Measurements from ENCODE around the gene USP22.
"Not testable (repeated sequence)": the region's sequence is repeated elsewhere in the genome, so short reads cannot be mapped to it uniquely, and the experiment has no call there.

USP22 gene

DNA sequence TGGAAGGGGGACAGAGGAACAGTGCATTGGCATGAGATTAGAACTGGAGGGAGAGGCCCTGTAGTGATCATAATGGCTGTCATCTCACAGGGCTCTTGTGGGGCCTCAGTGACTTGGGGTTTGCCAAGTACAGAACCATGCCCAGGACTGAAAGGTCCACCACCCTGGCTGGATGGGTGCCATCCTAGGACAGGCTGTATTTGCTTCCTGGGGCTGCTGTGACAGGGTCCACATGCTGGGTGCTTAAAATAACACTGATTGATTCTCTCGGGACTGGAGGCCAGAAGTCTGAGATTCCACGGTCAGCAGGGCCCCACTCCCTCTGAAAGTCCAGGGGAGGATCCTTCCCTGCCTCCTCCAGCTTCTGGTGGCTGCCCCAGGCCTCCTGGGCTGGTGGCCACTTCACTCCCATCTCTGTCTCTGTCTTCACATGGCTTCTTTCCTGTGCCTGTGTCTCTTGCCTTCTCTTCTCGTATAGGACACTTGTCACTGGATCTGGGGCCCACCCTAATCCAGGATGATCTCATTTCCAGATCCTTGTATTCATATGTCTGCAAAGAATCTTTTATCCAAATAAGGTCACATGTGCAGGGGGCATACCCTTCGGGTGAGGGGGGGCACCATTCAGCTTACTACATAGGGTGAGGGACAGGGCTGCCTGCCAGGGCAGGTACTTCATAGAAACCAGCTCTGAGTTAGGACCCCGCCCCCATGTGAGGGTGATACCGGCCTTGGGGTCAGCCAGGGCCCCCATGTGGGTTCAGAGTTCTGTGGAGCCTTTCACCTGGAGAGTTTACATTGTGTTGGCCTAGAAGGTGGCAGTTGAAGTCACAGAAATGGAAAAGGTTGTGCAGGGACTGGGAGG lies 52.6 kb downstream of the USP22 start:
- DNase-seq (ENCODE audit: low read depth in 3 of 3, low spot score in 1 of 3) = no peak

- DNase-seq (ENCODE audit: low read depth in 3 of 3, low spot score in 1 of 3) = no peak
These were observed 53.3 kb downstream of the USP22 start for GRCh38 chr17:20989481-20989880.

GRCh38 chr17:20988896-20989295 lies 53.9 kb downstream of the USP22 start:
- DNase-seq (ENCODE audit: low read depth in 3 of 3, low spot score in 1 of 3) = no peak

DNA sequence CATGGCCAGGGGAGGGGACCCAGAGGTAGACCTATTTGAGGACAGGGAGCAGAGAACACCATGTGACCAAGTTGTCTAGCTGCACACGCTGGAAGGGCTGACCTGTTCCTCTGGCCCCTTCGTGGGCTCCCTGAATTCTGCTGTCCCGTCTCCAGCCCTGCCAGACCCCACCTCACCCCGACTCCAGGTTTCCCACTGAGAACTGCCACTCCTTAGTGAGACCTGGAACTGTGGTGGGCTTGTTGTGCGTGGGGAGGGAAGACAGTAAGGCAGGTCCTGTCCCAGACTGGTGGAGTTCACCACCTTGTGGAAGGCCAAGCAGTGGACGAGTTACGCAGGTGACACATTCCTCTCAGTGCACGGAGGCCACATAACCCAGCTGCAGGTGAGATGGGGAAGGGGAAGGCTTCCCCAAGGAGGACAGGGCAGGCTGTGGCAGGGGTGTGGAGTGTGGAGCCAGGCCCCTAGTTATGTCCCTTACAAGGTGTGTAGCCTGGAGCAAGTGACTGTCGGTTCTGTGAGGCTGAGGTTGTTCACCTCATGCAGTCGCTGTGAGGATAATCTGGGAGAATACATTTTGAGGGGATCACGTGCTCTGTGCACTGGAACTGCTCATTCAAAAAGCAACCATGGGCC lies 54.7 kb downstream of the USP22 start:
- DNase-seq (ENCODE audit: low read depth in 3 of 3, low spot score in 1 of 3) = no peak

- DNase-seq (ENCODE audit: low read depth in 3 of 3, low spot score in 1 of 3) = no peak
These were observed 55.3 kb downstream of the USP22 start for GRCh38 chr17:20987511-20987910.

DNA sequence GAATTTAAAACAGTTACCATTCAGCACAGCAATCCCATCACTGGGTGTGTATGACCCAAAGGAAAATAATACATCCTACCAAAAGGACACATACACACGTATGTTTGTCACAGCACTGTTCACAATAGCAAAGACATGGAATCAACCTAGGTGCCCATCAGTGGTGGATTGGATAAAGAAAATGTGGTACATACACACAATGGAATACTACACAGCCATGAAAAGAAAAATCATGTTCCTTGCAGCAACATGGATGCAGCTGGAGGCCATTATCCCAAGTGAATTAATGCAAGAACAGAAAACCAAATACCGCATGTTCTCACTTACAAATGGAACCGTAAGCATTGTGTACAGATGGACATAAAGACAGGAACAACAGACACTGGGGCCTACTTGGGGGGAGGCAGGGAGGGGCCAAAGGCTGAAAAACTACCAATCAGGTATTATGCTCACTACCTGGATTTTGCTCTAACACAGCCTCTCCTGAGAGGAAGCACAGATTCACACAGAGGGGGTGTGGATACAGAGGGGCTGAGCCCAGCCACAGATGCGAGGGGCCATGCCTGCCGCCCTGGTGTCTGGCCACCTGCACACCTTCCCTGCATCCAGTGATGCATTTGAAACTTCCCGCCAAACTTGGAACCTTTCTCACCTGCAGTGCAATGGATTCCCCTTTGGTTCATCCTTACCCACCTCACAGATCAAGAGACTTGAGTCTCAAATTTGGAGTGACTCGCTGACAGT lies 55.9 kb downstream of the USP22 start:
- no peak for DNase-seq (ENCODE audit: low read depth in 3 of 3, low spot score in 1 of 3)

GRCh38 chr17:20983359-20983637 lies 59.5 kb downstream of the USP22 start:
- DNase-seq (ENCODE audit: low read depth in 3 of 3, low spot score in 1 of 3) = no peak

- no peak for DNase-seq (ENCODE audit: low read depth in 3 of 3, low spot score in 1 of 3)
These were observed 60.0 kb downstream of the USP22 start for GRCh38 chr17:20982589-20983358.

DNA sequence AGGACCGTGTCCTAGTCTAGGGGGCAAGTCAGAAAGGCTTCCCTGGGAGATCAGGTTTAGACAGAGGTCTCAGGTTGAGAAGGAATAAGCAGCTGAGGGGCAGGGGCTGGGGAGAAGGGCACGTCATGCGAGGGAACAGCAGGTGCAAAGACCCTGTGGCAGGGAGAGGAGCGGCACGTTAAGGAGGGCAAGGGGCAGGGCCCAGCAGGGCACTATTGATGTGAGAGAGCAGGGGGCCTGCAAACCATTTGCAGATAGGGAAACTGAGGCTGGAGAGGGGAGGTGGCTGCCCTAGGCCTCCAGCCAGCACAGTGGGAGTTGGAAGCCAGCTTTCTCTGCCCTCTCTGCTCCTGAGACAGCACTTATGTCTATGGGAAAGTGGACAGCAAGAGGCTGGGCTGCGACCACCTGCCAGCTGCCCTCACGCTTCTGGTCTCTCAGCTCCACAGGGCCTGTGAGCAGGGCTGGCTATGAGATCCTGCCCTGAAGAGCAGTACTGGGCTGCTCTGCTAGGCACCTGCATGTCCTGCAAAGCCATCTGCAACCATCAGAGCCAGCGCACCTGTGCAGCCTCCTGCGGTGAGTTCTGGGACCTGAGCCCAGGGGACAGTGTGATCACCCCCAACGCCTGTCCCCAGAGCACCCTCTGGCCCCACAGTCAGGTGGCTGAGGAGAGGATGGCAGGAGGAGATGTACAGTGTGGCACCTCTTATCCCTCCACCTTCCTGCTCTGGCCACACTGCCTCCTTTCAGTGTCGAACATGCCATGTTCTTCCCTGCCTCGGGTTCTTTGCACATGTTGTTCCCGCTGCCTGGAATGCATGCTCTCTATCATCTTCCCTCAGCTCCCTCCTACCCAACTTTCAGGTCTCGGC lies 61.5 kb downstream of the USP22 start:
- DNase-seq (ENCODE audit: low read depth in 3 of 3, low spot score in 1 of 3) = no peak

GRCh38 chr17:20979792-20980083 lies 63.1 kb downstream of the USP22 start:
- DNase-seq (ENCODE audit: low read depth in 3 of 3, low spot score in 1 of 3) = no peak

- not testable (repeated sequence) for DNase-seq (ENCODE audit: low read depth in 3 of 3, low spot score in 1 of 3)
These were observed 63.6 kb downstream of the USP22 start for GRCh38 chr17:20979007-20979791.

DNA sequence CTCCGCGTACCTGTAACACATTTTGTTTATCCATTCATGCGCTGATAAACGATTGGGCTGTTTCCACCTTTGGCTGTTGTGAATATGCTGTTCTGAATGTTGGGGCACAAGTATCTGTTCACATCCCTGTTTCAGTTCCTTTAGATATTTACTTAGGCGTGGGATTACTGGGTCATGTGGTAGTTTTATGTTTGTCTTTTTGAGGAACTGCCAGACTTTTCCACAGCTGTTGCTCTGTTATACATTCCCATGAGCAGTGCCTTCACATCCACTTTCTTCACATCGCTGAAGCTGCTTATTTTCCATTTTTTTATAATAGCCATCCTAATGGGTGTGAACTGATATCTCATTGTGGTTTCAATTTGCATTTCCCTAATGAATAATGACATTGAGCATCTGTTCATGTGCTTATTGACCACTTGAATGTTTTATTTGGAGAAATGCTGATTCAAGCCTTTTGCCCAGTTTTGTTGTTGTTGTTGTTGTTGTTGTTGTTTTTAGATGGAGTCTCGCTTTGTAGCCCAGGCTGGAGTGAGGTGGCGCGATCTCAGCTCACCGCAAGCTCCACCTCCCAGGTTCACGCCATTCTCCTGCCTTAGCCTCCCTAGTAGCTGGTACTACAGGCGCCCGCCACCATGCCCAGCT lies 65.1 kb downstream of the USP22 start:
- not testable (repeated sequence) for DNase-seq (ENCODE audit: low read depth in 3 of 3, low spot score in 1 of 3)

DNA sequence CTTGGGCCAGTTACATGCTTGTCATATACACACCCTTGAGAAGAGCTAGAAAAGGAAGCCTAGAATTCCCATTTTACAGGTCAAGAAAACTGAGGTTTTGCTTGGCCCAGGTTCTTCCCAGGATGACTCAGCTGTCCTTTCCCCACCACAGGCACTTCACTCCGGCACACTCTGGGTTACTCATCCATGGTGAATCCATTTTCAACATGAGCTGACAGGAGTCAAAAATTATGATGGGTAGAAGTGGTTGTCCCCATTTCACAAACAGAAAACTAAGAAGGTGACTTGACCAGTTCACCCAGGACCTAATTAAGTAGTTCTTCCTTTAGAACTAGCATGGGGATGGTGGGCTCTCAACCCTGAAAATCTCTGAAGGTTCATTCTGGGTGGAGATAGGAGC lies 67.2 kb downstream of the USP22 start:
- no peak for DNase-seq (ENCODE audit: low read depth in 3 of 3, low spot score in 1 of 3)

GRCh38 chr17:20970329-20970728 lies 72.5 kb downstream of the USP22 start:
- DNase-seq (ENCODE audit: low read depth in 3 of 3, low spot score in 1 of 3) = no peak

DNA sequence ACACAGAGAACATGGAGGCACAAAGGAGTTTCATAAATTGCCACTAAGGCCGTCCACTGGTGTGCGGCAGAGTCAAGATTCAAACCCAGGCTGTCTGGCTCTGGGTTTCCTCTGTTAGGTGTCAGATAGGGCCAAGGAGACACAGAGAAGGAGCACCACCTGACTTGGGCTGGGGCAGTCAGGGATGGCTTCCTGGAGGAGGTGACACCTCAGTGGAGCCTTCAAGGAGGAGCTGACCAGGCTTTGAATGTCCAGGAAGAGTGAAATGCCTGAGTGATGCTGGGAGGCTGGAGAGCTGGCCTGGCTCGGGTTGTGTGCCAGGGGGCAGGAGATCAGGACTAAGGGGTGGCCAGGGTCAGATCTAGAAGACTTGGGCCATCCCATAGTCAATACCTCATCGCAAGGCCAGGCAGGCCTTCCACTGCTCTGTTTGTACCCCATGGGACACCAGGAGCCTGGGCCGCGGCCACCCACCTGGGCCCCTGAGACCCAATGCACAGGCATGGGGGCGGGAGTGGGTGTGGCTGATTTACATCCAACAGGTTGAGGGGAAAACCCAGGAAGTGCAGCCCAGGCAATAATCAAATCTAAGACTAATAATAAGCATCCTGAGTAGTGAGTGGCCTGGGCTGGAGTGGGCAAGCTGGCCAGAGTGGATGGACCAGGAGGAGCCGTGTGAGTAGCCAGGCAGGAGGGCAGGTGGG lies 73.7 kb downstream of the USP22 start:
- no peak for DNase-seq (ENCODE audit: low read depth in 3 of 3, low spot score in 1 of 3)

GRCh38 chr17:20967776-20968175 lies 75.0 kb downstream of the USP22 start:
- DNase-seq (ENCODE audit: low read depth in 3 of 3, low spot score in 1 of 3) = no peak

DNA sequence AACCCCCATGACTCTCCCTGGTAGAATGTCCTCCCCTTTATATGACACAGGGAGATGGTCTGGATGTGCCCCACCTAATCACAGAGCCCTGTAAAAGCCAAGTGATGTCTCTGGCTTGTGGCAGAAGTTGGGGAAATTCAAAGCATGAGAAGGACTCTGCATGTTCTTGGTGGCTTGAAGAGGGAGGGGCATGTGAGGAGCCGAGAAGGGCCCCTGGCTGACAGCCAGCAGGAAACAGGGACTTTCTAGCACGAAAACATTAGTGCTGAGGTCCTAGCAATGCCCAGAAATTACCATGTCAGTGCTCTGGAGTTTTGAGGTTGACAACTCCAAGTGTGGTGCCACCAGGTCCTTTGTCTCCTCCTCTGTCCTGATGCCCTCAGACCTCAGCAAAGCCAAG lies 75.9 kb downstream of the USP22 start:
- DNase-seq (ENCODE audit: low read depth in 3 of 3, low spot score in 1 of 3) = no peak

DNA sequence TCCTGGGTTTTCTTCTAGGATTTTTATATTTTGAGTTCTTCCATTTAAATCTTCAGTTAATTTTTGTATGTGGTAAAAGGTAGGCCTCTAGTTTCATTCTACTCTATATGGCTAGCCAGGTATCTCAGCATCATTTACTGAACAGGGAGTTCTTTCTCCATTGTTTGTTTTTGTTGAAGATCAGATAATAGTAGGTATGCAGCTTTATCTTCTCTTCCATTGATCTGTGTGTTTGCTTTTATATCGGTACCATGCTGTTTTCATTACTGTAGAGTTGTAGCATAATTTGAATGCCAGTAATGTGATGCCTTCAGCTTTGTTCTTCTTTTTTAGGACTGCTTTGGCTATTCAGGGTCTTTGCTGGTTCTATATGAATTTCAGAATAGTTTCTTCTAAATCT lies 77.3 kb downstream of the USP22 start:
- no peak for DNase-seq (ENCODE audit: low read depth in 3 of 3, low spot score in 1 of 3)

DNA sequence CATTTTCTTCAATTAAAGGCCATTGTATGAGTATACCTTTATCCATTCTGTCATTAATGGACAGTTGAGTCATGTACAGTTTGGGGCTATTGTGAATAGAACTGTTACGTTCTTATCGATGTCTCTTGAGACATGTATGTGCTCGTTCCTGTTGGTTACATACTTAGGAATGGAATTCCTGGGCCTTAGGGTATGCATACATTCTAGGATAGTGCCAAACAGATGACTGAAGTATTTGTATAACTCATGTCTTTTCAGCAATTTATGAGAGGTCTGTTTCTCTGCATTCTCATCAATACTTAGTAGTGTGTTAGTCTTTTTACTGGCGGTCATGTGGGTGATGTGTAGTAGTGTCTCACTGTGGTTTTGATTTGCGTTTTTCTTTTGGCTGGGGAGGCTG lies 81.2 kb downstream of the USP22 start:
- no peak for DNase-seq (ENCODE audit: low read depth in 3 of 3, low spot score in 1 of 3)
